ENCODE data around the gene GPR89B. TPM values are rescaled to one million over a fixed set of nuclear protein-coding genes. Genes with fewer than 3 reads are reported as not detected.
"Not testable (repeated sequence)": the region's sequence is repeated elsewhere in the genome, so short reads cannot be mapped to it uniquely, and the experiment has no call there.

Gene GPR89B
- total and polyA plus RNA-seq, 2 of the 8 experiments (the other 6 are each of a cell fraction or from before 2014, with no cell fraction given) = 19.5 to 32.5 TPM

GRCh38 chr1:147978896-147979651, 50.9 kb downstream of the GPR89B start:
- H3K18ac ChIP-seq (ENCODE audit: extremely low read depth, low read length); H2BK5ac ChIP-seq (ENCODE audit: low read depth, low read length); CTCF ChIA-PET (ENCODE audit: partially characterized antibody); H3K23ac ChIP-seq (ENCODE audit: insufficient read length); H4K5ac ChIP-seq (ENCODE audit: insufficient read length, low read depth, low read length); H3K4me2 ChIP-seq (ENCODE audit: insufficient read depth in 1 of 2, low read depth in 2 of 2, low read length in 2 of 2); H2AK5ac ChIP-seq (ENCODE audit: low read depth, low read length); H2BK120ac ChIP-seq (replicated peaks; ENCODE audit: low read depth, low read length); H3K27me3 ChIP-seq (replicated peaks in 1 of 4; ENCODE audit: control insufficient read depth in 3 of 4, extremely low read depth in 1 of 4, insufficient read depth in 3 of 4, low read length in 3 of 4); H3K36me3 ChIP-seq (ENCODE audit: control insufficient read depth in 2 of 4, insufficient read depth in 4 of 4, low read length in 3 of 4); H3K23me2 ChIP-seq (ENCODE audit: low read depth, low read length); H3K79me2 ChIP-seq (ENCODE audit: control insufficient read depth in 1 of 2, insufficient read depth in 2 of 2, low read length in 2 of 2); FAIRE-seq; DNase-seq (ENCODE audit: low read depth in 1 of 2, low spot score in 2 of 2); POLR2A ChIA-PET (ENCODE audit: partially characterized antibody); H3K4me1 ChIP-seq (replicated peaks in 1 of 4; ENCODE audit: control insufficient read depth in 3 of 4, insufficient read depth in 4 of 4, low read length in 3 of 4); H3K79me1 ChIP-seq (ENCODE audit: low read depth, low read length); H2BK15ac ChIP-seq (ENCODE audit: low read length); H2BK12ac ChIP-seq (ENCODE audit: low read depth, low read length); H3K27ac ChIP-seq (ENCODE audit: low read depth, low read length); H2BK20ac ChIP-seq (ENCODE audit: low read length); H3K9ac ChIP-seq (replicated peaks in 1 of 4; ENCODE audit: extremely low read depth in 1 of 4, low read depth in 3 of 4, low read length in 3 of 4); H3K4ac ChIP-seq (replicated peaks; ENCODE audit: insufficient read length, low read depth, low read length); H4K91ac ChIP-seq (replicated peaks; ENCODE audit: insufficient read length, low read length); H2AFZ ChIP-seq (ENCODE audit: low read length); H4K8ac ChIP-seq (ENCODE audit: extremely low read depth, insufficient read depth, low read length); H3K4me3 ChIP-seq (ENCODE audit: extremely low read depth in 1 of 4, insufficient read depth in 2 of 4, low read depth in 3 of 4, low read length in 4 of 4); H4K20me1 ChIP-seq (replicated peaks in 1 of 2; ENCODE audit: control insufficient read depth in 1 of 2, insufficient read depth in 2 of 2, low read length in 2 of 2); H3K14ac ChIP-seq (ENCODE audit: insufficient read length); H3K56ac ChIP-seq (replicated peaks; ENCODE audit: insufficient read length, low read depth, low read length); H3K9me3 ChIP-seq (ENCODE audit: insufficient read depth in 2 of 2, low read depth in 1 of 2, low read length in 1 of 2): not testable (repeated sequence)
- WGBS, 2 experiments (ENCODE audit: extremely low coverage in 1 of 2, insufficient coverage in 1 of 2, insufficient read length in 1 of 2, insufficient replicate concordance in 2 of 2, low coverage in 1 of 2, low lambda C conversion rate in 2 of 2, missing lambda C conversion rate in 1 of 2) = 80% methylated on average over 4 of the region's 6 CpGs; no CpG with 5 or more reads in 1 of the 2 experiments

DNA sequence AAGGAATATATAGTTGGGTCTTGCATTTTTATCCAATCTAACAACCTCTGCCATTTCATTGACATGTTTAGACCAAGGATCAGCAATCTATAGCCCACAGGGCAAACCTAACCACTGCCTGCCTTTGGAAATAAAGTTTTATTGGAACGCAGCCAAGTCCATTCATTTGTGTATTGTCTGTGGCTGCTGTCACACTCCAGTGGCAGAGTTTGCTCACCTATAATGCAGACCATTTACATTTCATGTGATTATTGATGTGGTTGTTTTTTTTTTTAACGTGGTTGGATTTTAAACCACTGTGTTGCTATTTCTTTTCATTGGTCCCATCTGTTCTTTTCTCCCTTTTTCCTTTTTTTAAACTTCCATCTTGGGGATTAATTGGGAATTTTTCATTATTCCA, 57.2 kb downstream of the GPR89B start:
- CTCF ChIA-PET (ENCODE audit: partially characterized antibody); H3K23me2 ChIP-seq (ENCODE audit: low read depth, low read length); H3K23ac ChIP-seq (ENCODE audit: insufficient read length); H3K9ac ChIP-seq (replicated peaks in 1 of 4; ENCODE audit: extremely low read depth in 1 of 4, low read depth in 3 of 4, low read length in 3 of 4); H4K20me1 ChIP-seq (replicated peaks in 1 of 2; ENCODE audit: control insufficient read depth in 1 of 2, insufficient read depth in 2 of 2, low read length in 2 of 2); H2BK15ac ChIP-seq (ENCODE audit: low read length); H2BK20ac ChIP-seq (ENCODE audit: low read length); H3K9me3 ChIP-seq (ENCODE audit: insufficient read depth in 2 of 2, low read depth in 1 of 2, low read length in 1 of 2); H3K79me2 ChIP-seq (ENCODE audit: control insufficient read depth in 1 of 2, insufficient read depth in 2 of 2, low read length in 2 of 2); H3K4me1 ChIP-seq (replicated peaks in 1 of 4; ENCODE audit: control insufficient read depth in 3 of 4, insufficient read depth in 4 of 4, low read length in 3 of 4); H2BK12ac ChIP-seq (ENCODE audit: low read depth, low read length); H3K36me3 ChIP-seq (ENCODE audit: control insufficient read depth in 2 of 4, insufficient read depth in 4 of 4, low read length in 3 of 4); H3K56ac ChIP-seq (replicated peaks; ENCODE audit: insufficient read length, low read depth, low read length); H2AFZ ChIP-seq (ENCODE audit: low read length); H2BK120ac ChIP-seq (replicated peaks; ENCODE audit: low read depth, low read length); H2BK5ac ChIP-seq (ENCODE audit: low read depth, low read length); H3K79me1 ChIP-seq (ENCODE audit: low read depth, low read length); H3K4ac ChIP-seq (replicated peaks; ENCODE audit: insufficient read length, low read depth, low read length); H4K91ac ChIP-seq (replicated peaks; ENCODE audit: insufficient read length, low read length); H3K18ac ChIP-seq (ENCODE audit: extremely low read depth, low read length); H3K27ac ChIP-seq (ENCODE audit: low read depth, low read length); H3K4me2 ChIP-seq (ENCODE audit: insufficient read depth in 1 of 2, low read depth in 2 of 2, low read length in 2 of 2); H4K5ac ChIP-seq (ENCODE audit: insufficient read length, low read depth, low read length); H2AK5ac ChIP-seq (ENCODE audit: low read depth, low read length); POLR2A ChIA-PET (ENCODE audit: partially characterized antibody); DNase-seq (ENCODE audit: low read depth in 1 of 2, low spot score in 2 of 2); FAIRE-seq; H3K27me3 ChIP-seq (replicated peaks in 1 of 4; ENCODE audit: control insufficient read depth in 3 of 4, extremely low read depth in 1 of 4, insufficient read depth in 3 of 4, low read length in 3 of 4); H3K4me3 ChIP-seq (ENCODE audit: extremely low read depth in 1 of 4, insufficient read depth in 2 of 4, low read depth in 3 of 4, low read length in 4 of 4); H3K14ac ChIP-seq (ENCODE audit: insufficient read length); H4K8ac ChIP-seq (ENCODE audit: extremely low read depth, insufficient read depth, low read length): not testable (repeated sequence)
- 89% methylated on average over 2 of the region's 2 CpGs; no CpG with 5 or more reads in 1 of the 2 experiments for WGBS, 2 experiments (ENCODE audit: extremely low coverage in 1 of 2, insufficient coverage in 1 of 2, insufficient read length in 1 of 2, insufficient replicate concordance in 2 of 2, low coverage in 1 of 2, low lambda C conversion rate in 2 of 2, missing lambda C conversion rate in 1 of 2)
